HG02870 (cell line): ENCODE results near the gene ASAP3.

Experiments
- ATAC-seq: cut with Tn5 transposase; IDR thresholded peaks from one replicate; pipeline ENCODE4 v1.9.1; 2021; ENCODE audit warnings: mild to moderate bottlenecking, moderate library complexity; ENCODE audit not compliant: unreplicated experiment

ASAP3 gene

DNA sequence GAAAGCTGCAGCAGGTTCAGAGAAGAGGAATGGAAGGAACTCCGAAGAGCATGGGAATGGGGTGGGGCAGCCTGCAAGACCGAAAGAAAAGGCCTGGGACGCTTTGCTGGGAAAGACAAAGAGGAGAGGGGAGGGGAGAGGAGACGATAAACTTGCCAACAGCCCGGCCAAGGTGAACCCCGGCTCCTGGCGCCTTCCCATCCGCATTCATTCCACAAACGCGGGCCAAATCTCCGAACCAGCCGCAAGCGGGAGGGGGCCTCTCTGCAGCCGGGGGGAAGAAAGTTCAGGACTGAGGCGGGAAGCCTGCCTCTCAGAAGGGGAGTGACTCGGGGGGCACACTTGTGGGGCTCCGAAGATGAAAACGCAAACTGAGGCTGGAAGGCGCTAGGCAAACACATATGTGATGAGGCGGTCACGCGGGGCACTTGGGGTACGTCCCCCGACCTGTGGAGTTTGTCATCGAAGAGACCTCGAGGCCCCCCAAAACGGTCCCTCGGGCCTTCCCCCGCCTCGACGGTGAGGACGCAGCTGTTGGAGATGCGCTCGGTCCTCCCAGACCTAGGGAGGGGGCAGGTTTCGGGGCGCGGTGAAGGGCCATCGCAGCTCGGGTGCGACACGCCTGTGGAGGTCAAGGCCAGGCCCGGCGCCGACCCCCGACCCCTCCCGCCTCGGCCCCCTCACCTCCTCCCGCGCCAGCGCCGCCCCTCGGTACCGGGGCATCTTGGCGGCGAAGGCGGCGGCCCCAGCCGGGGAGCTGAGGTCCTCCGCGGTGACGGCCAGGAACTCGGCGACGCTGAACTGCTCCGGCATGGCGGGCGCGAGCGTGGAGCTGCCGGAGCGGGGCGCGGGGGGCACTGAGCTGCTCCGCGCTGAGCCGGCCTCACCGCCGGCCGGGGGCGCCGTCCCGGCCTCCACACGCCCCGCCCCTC, at the start of gene ASAP3:
Gene ASAP3 (minus strand): TSS at position 859 of the 932 bp plus-strand sequence. CDS start 46 bp downstream, at position 813.
- no peak for ATAC-seq

DNA sequence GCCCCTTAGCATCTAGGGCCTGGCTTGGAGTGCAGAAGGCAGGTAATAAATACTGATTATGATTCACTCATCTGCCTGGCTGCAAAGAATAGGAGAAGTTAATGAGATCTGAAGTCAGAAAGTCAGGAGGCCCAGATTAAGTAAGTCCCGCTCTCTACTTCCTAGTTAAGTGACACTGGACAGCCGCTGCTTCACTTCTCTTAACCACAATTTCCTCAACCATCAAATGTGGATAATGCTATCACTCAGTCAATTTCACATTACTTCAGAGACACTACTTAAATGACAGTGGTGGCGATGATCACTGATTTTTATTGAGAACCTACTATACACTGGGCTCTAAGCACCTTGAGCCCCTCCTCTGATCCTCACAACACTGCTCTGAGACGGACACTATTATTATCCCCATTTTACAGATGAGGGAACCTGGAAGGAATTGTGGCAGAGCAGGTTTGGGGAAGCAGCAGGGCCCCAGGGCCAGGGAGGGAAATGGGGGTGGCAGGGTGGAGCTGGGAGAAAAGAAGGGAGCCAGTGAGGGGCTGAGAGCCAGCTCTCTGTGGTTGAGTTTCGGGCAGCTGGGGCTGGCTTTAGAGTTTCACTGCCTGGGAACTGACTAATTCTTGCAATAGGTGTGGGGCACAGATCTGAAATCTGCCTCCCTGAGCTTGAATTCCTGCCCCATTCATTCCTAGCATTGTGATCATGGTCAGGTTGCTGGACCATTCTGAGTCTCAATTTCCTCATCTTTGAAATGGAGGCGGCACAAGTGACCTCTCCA, 49.5 kb upstream of the ASAP3 start:
- ATAC-seq: no peak

DNA sequence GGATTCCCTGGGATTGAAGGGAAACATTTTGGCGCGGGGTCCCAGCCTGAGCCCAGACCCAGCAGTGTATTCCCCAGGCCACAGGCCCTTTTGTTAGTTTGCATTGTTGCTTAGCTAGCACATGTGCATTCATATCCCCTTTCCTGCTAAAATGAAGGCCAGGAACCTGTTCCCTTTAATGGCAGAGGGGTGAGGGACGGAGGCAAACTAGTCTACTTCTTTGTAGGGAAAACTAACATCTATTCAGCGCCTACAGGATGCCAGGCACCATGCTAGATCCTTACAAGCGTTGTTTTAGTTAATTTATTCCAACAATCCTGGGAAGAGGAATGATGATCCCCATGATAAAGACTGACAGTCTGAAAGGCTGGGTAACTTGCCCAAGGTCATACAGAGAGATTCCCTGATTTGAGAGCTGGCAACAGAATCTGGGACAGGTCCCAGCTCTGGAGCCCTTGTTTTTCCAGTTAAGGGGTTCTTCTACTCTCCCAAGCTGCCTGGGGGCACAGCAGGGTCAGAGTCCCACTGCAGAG, 47.6 kb upstream of the ASAP3 start:
- ATAC-seq: no peak

DNA sequence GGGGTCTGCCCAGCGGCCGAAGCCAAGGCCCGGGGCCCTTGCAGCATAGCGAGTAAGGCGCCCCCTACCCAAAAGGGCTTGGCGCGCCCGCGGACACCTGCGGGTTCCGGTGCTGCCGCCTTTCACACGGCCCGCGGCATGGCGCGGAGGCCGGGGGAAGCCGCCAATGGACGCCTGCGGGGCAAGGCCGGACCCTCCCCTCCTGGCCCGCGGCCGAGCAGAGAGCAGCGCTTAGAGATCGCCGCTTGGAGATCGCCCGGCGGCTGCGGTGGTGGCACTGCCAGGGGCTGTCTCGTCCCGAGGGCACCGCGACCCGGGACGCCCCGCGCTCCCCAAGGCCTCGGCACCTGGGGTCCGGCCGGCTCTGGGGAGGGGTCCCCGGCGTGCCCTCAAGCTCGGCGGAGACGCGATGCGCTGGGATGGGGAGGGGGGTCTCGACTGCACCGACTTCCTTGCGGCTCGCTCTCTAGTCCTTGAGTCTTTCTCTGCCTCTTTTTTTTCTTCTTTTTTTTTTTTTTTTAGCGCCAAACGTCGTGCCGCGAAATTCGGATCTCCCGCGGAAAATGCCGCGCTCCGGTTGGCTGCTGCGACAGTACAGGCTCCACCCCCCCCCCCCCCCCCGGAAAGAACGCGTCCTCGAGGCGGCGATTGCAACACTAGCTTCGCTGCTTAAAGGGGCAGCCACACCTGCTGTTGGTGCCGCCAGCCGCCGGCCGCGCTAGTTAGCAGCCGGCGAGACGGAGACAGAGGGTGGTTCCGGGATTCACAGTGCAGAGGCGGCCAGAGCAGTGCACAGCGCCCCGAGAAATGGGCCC, 47.0 kb upstream of the ASAP3 start, which contains the start of gene E2F2:
Gene E2F2 (minus strand): TSS at position 487 of the 815 bp plus-strand sequence. CDS start 440 bp downstream, at position 47.
- peak; percentile 46 for ATAC-seq

DNA sequence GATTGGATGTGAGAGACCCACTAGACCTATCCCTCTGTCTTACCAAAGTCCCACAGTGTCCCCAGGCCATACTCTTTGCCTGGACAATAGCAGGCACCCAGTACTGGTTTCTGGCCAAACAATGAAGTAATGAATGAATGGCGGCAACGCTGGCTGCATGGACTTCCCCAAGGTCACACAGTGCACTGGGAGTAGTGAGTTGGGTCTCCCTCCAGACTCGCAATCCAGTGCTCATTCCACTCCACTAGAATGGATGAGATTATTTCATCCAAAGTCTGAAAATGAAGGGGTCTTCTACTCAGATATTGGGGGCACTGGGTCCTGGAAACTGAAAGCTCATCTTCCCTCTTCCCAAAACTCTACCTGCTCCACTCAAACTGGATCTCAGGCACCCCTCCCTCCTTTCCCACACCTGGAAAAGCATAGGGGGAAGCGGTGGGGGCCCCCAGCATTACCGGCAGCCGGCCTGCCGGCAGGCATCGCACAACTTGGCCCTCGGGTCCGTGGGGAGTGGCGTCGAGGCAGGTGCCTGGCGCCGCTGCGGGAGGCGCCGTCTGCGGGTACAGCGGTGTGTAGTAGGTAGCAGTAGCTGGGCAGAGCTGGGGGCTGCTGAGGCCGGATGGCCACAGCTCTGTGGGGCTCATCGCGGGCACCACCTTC, 46.2 kb upstream of the ASAP3 start:
- ATAC-seq: no peak

DNA sequence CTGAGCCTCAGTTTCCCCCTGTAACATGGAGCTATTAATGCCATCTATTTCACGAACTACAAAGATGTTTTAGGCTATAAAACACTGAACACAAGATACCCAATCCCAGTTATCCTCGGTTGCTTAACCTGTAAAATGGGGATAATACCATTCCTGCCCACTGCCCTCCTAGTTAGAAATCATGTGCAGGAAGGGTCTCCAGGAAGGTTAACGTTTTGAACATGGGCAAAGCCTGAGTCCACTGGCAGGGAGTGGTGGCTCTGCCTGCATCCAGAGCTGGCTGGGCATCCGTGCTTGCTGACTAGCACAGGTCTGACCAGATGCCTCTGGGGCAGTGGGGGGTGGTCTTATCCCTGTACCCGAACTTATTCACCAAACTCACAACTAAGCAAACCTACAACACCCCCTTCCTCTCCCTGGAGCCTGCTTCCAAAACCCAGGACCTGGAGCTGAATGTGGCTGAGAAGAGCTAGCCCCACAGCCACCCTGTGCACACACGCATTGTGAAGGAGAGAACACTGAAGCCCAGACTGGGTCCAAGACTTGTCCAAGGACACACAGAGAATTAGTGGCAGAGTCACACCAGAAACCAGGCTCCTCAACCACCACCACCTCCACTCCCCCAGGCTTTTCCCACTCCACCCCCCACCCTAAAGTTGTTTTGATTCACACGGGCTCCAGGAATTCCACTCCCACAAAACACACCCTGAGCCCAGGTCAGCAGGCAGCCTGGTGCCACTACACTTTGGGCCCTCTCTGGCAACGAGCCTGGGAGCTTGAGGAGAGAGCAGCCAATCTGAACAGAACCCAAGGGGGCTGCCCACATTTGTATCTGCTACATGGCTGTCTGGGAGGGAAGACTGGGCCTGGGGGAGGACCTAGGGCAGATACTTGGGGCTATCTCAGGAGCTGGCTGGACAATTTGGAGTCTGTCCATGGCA, 45.4 kb upstream of the ASAP3 start:
- ATAC-seq: no peak

DNA sequence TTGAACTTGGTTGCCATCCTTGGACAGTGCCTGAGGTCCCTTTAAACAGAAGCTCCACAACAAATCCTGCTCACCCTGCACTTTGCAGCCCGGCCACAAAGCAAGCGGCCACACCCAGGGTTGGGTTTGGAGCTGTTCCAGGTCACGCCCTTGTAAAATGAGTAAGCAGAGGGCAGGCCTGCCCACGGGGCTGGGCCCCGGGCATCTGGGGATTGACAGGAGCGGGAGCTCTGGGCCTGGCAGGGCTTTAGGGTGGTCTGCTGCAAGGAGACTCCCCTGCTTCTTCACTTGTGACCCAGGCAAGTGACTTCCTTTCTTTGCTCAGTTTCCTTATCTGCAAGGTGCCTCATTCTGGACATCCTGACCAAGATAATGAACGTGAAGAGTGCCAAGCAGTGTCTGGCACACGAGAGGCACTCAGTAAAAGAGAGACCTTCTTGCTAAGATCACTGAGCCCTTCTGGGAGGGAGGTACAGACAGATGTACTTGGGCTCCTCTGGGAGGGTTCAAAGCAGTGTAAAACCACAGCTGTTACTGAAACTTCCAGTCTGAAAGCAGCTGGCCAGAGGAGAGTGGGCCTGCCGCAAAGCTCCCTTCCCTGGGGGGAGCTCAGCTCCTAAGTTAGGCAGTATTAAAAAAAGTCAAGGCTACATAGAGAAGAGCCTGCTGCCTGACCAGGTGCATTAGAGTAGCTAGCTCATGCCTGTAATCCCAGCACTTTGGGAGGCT, 44.4 kb upstream of the ASAP3 start:
- ATAC-seq: peak; percentile 37

DNA sequence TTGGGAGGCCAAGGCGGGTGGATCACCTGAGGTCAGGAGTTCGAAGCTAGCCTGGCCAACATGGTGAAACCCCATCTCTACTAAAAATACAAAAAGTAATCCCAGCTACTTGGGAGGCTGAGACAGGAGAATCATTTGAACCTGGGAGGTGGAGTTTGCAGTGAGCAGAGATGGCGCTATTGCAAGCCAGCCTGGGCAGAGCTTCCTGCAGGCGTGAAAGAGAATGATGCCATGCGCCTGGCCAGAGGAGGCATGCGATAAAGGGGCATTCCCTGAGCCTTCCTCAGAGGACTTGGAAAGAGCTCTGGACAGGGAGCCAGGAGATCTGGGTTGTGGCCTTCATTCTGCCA, 43.9 kb upstream of the ASAP3 start:
- no peak for ATAC-seq

DNA sequence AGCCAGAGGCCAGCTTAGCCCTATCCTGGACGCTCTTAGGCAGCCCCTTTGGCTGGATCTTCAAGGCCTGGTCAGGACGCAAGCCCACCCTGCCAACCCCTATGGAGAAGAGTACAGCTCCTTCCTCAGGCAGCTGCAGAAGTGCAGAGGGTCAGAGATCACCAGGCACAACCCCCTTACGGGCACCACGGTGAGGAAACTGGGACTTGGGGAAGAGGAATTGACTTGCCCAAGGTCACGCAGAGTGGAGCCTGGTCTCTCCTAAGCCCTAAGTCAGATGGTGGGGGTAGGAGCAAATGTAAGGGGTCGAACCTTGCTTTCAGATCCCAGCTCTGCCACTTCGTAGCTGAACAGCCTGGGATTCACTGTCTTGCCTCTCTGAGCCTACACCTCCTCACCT, 43.4 kb upstream of the ASAP3 start:
- ATAC-seq: no peak

DNA sequence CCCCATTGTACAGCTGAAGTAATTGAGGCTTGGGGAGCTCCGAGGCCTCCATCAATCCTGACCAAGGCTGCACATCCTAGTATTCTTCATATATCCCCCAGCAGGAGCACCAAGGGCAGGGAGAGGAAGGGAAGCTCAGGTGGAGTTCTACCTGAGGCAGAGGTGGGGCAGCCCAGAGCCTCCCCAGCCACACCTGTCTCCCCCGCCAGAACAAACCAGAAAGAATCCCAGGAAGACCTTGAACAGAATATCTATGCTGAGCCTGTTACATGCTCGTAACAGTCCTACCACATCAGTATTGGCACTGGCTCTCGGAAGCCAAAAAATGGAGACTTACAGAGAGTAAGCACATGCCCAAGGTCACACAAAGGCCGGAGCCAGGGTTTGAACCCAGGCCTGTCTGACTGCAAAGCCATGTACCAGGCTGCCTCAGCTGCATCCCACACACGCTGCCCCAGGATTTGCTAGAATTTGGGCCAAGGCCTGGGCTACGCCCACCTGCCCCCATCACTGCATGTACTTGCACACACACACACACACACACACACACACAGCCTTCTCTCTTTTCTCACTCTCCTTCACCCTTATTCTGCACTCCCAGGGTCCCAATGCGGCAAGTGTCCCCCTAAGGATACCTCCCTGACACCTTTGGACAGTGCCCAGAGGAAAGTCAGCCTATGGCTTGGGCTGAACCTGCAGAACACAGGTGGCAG, 42.5 kb upstream of the ASAP3 start:
- ATAC-seq: no peak

DNA sequence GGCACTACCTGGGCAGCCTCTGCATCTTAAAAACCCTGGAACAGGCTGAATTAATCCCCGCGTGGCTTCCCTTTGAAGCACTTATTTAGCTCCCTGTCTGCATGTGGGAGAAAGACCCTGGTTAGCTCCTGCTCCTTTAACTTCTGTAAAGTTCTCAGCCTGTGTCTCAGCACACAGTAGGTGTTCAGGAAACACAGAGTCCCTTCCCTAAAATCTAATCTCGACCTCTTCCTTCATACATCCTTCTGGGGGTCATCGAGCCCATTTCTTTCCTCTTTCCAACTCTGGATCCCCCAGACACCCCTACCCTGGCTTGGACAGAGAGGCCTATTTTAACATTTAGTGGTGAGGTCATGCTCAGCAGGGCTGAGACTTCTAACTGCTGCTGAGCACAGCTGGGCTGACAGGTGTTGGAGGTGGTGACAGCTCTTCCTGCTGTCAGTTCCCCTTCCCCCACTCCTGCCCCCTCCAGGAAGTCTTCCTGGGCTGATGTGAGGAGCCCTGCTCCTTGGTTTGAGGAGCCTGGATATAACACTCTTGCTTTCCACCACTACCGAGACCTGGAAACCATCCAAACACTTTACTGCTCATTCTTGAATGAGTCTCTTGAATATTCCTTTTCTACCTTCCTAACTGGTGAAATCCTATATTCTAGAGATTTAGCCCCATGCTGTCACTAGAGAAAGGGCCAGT, 41.7 kb upstream of the ASAP3 start:
- ATAC-seq: no peak

DNA sequence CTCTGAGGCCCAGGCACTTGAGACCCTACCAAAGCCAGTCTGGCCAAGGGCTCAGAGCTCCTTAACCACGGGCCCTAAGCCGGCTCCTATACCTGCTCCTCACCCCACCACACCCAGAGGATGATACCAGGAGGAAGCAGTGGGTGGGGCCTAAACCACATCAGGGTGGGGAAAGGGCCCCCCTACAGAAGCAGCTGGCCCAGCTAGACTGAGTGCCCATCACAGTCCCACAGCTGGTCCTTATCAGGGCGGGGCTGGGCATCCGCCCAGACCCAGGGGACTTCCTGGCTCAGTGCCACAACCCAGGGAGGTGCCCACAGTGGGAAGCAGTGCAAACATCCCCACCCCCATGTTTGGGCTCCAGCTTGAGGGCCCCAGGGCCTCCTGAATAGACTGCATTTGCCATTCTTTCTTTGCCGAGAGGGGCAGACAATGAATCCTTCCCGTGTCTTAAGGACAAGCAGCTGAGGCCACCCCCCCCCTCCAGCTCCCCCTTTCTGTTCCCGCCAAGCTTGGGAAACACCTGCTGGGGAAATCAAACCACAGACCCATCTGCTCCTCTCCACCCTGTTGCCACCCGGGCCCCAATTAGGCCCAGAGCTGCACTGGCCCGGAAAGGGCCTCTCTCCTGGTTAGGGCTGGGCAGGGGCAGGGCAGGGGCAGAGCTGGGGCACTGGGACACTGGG, 40.9 kb upstream of the ASAP3 start:
- ATAC-seq: no peak

DNA sequence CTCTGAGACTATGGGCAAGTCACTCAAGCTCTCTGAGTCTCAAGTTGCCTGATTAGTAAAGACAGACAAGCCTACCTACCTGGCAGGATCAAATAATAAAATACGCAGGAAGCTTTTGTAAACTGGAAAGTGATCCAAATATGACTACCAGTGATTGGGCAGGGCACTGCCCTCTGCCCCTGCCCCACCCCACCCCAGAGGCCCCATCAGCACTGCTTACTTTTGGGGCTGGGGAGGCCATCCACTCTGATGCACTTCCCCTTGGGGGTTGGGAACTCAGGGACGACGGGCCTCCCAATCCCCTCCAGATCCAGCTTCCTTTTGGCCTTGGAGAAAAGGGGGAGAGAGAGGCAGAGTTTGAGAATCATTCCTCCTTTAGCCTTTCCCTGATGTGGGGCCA, 40.2 kb upstream of the ASAP3 start:
- no peak for ATAC-seq

DNA sequence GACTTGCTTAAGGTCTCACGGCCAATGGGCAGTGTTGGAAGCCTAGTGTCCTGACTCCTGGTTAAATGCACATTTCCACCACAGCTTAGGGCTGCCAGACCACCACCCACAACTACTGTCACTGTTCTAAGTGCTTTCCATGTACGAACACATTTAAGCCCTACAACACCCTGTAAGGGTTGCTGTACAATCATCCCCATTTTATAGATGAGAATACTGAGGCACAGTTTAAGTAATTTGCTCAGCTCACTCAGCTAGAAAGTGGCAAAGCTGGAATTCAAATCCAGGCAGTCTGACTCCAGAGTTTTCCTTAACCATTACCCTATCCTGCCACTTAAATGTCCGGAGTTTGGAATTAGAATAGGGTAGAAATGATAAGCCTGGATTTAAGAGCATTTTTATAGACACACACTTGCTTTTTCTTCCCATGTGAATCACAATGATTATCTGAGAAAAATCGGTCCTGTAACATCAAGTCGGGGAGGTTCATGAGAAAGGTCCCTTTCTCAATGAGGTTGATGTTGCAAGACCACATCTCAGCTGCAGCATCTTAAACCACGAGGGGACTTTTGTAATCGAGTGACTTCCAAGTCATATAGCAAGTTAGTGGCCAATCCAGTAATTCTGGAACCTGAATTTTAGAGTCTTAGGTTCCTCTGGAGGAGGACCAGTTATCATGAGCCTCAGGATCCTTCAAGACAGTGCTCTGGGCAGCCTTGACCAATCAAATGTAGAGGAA, 38.4 kb upstream of the ASAP3 start:
- ATAC-seq: no peak

DNA sequence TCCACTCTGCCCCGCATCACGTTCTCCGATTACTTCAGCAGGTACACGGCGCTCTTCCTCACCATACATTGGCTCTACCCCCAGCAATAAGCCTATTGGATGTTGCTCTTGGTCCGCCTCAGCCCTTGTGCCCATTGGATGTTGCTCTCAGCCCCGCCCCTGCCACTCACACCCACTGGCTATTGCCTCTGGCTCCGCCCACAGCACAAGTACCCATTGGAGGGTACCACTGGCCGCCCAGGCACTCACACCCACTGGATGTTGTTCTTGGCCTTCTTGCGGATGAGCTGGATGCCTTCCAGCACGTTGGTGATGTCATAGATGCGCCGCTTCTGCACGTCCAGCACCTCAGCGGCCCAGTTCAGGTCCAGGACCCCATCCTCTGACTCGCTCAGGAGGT, 37.6 kb upstream of the ASAP3 start:
- no peak for ATAC-seq

DNA sequence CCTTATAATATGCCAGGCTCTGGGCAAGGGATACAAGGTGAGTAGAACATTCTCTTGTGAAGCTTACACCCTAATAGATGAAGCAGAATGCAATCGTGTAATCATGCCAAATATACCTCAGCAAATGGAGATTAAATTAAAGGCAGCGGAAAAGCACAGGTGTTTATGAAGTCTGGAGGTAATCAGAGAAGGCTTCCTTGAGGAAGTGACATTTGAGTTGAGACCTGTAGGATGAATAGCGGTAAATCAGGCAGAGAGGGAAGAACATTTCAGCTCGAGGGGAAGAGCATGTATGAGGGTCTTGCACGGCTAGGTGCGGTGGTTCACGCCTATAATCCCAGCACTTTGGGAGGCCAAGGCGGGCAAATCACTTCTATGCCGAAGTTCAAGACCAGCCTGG, 33.6 kb upstream of the ASAP3 start:
- no peak for ATAC-seq
